GM18507 (cell line): ENCODE data around the gene SEMA3A.

Source experiments
- DNase-seq: peaks from one replicate; pipeline ENCODE4 v3.0.0; 2011; ENCODE audit warnings: low read depth; ENCODE audit not compliant: insufficient read length; ENCODE audit errors: extremely low spot score
- FAIRE-seq: peaks from 2 replicates; lab custom pipeline; 2011; peaks lifted over from hg19 to GRCh38; lab: Jason Lieb, UNC

SEMA3A gene

GRCh38 chr7:84042110-84042539 lies 152.5 kb downstream of the SEMA3A start:
- DNase-seq (no peak), FAIRE-seq (no peak)

DNA sequence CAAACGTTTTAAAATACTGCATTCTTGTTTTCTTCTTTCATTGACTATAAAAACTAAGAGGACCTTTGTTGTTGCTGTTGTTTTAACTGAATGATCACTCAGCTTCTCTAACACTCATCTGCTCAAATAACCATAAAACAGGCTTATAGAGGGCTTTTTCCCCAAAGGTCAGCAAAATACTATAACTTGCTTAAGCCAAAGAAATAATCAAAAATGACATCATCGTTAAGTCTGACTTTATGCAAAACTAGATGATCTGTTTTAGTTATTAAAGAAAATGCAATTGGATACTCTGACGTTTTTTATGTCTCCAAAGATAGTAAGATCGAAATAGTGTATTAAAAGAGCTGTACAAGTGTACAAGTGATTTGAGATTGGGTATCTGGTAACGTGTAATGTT lies 152.9 kb downstream of the SEMA3A start:
- FAIRE-seq: no peak
- DNase-seq: no peak

- no peak for FAIRE-seq
- DNase-seq: no peak
Measured at GRCh38 chr7:84040355-84040754, 154.2 kb downstream of the SEMA3A start.

DNA sequence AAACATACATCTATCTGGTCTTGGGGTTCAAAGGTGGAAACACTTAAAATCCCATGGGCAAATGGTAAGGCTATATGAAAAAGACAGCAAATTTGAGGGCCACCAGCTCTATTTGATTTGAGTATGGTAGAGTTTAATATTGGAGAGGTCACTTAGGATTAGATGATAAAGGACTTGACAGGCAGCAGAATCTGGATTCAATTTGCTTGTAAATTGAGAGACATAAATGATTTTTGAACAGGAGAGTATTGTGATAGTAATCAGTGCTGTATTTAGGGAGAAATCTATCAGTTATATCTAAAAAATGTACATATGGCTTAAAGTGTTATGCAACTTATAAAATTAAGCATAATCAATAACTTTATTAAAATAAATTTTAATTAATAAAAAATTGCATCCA lies 155.2 kb downstream of the SEMA3A start:
- no peak for DNase-seq
- FAIRE-seq: no peak

- DNase-seq (no peak), FAIRE-seq (no peak)
Measured at GRCh38 chr7:84027678-84028077, 166.9 kb downstream of the SEMA3A start.

DNA sequence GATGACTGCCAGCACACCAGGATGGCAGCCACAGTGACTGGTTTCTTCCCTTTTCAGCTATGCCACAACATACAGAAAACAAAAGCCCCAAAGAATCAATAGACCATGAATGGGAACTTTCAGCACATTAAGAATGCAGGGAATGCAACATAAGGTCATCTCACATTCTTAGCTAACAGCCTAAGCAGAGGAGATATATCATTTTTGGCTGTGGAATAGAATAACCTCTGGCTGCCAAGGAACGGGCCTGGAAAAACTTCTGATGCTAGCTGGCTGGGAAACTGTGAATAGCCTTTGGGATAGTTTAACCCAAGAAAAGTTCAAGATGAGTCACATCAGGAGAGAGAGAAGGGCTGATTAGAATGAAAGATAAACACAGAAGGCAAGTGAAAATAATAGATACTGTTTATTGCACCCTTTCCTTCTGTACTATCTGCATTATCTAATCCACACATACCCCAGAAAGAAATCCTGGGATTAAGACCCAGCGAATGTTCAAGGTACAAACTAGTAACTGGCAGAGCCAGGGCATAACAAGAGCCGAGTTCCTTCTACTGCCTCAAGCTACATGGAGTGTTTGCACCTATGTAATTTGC lies 169.2 kb downstream of the SEMA3A start:
- FAIRE-seq (no peak), DNase-seq (no peak)

DNA sequence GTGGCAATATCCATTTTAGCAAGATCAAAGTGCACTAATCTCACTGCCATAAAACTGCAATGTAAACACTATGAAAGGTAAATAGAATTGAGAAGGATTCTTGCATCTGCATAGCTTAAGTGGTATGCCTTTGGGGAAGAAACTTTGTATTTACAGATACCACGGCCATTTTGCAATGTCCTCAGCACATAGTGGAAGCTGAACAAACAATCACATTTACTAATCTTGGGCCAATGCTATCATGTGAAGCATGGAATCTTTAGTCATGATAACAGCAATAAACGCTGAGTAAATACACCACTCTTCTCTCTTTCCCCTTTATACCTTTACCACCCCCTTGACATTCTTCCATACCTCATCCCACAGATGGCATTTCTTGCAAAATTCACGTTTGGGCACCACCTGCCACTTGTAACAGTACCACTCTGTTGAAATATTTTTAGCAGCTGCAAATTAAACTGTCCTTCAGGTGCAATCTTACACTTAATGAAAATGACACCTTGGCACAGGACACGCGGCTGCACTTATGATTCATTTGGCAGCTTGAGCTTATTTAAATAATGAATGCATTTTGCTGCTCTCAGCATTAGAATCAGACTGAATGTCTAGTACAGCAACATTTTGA lies 171.8 kb downstream of the SEMA3A start:
- FAIRE-seq (no peak), DNase-seq (no peak)

DNA sequence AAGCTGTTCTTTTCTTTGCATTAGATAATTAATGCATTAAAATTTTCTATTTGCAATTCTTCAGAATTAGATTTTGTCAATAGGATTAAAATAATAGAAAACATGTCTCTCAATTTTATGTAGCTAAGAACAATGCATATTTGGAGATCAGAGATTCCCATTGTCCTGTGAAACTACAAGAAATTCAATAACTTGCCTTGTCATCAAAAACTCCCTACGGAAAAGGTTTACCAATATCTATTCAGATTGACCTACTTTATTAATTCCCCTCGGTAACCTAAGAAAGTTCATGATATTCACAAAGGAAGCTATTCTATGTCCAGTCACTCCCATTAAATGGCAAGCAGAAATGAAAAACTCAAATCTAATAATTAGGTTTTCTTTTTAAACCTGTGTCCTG lies 172.6 kb downstream of the SEMA3A start:
- FAIRE-seq (no peak), DNase-seq (no peak)

- DNase-seq (no peak), FAIRE-seq (no peak)
Measured at GRCh38 chr7:84021292-84021908, 173.2 kb downstream of the SEMA3A start.

- no peak for DNase-seq
- FAIRE-seq: no peak
Measured at GRCh38 chr7:84017651-84018050, 176.9 kb downstream of the SEMA3A start.

DNA sequence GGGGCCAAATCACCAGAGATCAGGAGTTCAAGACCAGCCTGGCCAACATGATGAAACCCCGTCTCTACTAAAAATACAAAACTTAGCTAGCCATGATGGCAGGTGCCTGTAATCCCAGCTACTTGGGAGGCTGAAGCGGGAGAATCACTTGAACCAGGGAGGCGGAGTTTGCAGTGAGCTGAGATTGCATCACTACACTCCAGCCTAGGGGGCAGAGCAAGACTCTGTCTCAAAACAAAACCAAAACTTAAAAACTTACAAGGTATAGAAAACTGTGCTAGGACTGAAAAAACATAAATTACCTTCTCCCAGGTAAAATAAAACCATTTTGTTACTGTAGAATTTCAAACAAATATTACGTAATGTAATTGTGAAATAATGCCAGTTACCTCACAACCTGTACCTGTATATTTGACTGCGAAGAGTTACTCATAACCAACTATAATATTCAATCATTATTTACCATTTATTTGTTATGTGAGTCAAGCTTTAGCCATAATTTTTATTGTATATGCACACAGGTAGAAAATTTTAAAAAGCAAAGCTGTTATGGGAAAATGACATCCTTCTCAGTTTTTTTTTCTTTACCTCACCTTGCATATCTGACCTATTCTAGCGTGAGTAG lies 180.9 kb downstream of the SEMA3A start:
- no peak for FAIRE-seq
- no peak for DNase-seq

DNA sequence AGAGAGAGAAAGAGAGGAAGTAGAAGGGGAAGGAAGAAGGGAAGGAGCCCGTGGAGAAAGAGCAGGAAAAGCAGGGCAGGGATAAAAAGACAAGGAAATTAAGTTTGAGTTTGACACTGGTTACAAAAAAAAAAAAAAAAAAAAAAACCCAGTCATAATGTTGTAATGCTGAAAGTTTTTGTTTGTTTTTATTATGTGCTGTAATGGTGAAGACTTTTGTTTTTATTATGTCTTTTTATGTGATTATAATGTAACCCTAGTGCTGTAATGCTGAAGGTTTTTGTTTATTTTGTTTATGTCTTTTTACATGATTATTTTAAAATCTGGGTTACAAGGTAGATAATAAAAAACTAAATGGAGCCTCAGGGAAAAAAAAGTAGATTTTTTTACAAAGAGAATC lies 184.8 kb downstream of the SEMA3A start:
- no peak for FAIRE-seq
- DNase-seq: no peak

DNA sequence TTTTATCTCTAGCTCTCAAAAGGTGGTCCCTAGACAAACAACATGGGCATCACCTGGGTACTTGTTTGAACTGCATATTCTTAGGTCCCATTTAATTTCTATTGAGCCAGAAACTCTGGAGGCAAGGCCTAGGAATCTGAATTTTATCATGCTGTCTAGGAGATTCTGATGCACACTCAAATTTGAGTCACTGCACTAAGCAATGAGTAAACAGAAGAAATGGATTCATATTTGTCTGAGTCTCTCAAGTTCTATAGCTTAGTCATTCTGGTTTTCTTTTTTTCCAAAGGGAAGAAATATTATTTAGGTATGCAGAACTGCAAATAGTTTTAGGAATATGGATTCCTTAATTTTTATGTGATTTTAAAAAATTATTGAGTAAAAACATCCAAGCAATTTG lies 185.5 kb downstream of the SEMA3A start:
- no peak for FAIRE-seq
- no peak for DNase-seq

GRCh38 chr7:84003191-84003590 lies 191.4 kb downstream of the SEMA3A start:
- FAIRE-seq (no peak), DNase-seq (no peak)

DNA sequence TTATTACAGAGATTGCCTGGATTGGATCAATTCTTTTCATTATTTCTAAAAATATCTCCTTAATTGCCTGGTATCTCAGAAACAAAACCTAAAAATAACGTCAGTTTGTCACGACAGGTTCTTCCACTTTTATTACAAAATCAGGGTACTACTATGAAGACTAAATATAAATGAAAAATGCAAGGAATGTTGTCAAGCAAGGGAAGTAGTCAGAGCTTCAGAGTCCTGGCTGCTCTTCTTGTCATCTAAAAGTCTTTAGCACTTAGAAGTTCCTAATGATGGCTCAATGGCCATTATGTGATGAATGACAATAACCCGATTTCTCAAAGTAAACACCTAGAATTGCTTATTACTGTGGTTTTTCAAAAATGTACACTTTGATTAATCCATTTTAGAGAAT lies 192.2 kb downstream of the SEMA3A start:
- DNase-seq: no peak
- FAIRE-seq: no peak

DNA sequence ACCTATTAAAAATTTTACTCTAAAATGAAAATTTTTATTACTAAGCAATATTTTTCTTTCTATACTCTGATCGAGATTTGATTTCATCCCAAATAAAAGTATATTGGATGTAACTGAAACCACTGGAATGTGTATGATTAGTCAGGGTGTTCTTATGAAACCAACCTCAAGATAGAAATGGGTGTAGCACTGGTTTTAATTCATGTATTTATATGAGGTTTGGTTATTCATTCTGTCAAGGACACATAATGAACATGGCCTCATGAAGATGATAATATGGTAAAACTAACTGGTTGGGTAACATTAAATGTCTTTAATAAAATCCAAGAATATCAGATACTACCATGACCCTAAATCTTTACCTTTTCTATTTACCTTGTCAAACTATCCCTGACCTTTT lies 197.7 kb downstream of the SEMA3A start:
- no peak for FAIRE-seq

DNA sequence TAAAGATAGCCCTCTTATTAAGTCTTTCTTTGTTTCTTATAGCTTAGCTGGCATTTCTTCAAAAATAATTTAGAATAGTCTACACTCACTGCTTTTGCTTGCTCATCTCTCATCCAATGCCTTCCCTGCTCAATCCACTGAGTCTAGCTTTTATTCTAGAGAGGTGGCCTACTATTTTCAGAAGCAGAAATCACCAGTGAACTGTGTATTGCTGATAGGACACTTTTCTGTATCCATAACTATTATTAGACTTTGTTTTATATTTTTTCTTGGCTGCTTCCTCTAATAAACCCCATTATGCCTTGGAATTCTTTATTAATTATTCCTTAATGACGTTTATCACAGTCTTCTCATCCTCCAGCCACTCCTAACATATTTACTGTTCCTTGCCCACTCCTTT lies 206.8 kb downstream of the SEMA3A start:
- no peak for DNase-seq
- FAIRE-seq: no peak

More for the DNA sequence above, 197.7 kb downstream of the SEMA3A start:
- DNase-seq: no peak

DNA sequence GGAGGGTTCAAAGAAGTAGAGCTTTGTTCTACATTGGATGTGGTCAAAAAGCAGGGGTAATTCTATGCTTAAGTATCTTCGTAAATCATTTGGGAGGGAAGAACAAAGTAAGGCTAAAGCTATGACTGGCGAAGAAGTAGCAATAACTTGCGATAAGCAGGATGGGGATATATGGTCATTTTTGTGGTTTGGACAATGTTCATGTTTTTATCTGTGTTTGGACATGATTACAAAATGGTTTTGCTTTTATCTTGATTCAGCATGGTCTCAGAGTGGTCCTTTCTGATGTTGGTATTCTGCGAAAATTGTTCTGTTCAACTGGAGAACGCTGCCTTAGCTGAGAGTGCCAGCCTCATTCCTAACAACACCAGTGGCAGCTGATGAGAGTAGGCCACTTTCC lies 208.8 kb downstream of the SEMA3A start:
- FAIRE-seq (no peak), DNase-seq (no peak)

- FAIRE-seq: no peak
- no peak for DNase-seq
Measured at GRCh38 chr7:83984591-83984990, 210.0 kb downstream of the SEMA3A start.

DNA sequence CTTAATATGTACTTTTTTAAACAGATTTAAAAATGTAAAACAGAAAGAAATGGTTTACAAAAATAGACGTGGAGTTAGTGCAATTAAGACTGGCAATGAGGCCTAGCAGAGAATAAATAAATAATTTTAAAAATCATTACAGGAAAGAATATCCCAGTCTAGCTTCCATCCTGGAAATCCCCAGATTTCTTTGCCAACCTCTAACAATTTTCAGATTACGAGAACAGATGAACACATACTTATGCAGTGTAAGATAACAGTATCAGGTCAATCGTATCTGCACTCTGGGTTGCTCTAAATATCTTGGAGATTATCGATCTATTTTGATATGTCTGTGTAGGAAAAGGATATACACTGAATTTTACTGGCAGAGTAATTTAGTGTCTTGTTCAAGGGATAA lies 210.5 kb downstream of the SEMA3A start:
- DNase-seq (no peak), FAIRE-seq (no peak)

DNA sequence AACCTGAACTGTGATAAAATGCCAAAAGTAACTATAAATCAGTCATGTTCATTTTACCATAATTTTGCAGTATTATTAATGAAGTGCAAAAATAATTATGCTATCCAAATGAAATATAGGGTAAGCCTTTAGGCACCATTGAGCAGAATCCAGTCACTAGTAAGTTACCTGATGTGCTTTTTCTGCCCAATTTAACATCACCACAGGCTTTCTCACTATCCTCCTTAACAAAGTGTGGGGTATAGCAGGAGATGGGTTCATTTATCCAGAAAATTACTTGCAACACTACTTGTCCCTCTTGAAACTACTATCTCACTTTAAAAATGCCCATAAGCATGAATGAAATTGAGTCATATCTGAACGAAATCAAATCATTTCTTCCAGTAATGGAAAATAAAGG lies 211.0 kb downstream of the SEMA3A start:
- DNase-seq (no peak), FAIRE-seq (no peak)
